Measurements from ENCODE around the gene TENM4.

Gene TENM4

GRCh38 chr11:79174045-79175008 is 266.5 kb downstream of the TENM4 start:
- no peak for DNase-seq (ENCODE audit: low read depth in 3 of 3)

GRCh38 chr11:79173615-79174014 is 267.2 kb downstream of the TENM4 start:
- no peak for DNase-seq (ENCODE audit: low read depth in 3 of 3)

DNA sequence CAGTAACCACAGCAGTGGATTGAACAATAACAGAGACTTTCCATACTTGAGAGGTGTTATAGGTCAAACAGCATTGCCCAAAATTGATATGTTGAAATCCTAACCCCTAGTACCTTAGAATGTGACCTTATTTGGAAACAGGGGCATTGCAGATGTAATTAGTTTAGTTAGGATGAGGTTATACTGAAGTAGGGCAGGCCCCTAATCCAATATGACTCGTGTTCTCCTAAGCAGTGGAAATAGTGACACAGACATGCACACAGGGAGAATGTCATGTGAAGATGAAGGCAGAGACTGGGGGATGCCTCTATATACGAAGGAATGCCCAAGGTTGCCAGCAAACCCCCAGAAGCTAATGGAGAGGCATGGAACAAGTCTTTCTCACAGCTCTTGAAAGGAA is 270.5 kb downstream of the TENM4 start:
- DNase-seq (ENCODE audit: low read depth in 3 of 3): no peak

DNA sequence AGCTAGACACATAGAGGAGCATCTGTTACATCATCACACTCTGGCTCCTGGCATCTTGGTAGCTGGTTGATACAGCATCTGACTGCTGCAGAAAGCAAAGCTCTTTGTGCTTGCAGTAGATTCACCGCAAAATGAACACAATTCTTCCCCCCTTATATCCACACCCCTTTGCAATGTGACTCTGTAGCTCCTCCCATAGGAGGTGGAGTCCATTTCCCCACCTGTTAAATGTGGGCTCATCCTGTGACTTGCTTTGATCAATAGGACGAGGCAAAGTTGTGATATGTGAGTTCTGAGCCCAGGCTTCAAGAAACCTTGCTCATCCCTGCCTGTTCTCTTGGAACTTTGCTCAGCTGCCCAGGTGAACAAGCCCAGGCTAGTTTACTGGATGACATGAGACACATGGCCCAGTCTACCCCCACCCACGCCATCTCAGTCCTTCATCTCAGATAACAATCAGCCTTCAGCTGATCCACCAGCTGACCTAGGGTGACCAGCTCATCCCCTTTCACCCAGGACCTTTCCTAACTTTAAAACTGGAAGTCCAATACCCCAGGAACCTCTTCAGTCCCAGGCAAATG is 272.2 kb downstream of the TENM4 start:
- DNase-seq (ENCODE audit: low read depth in 3 of 3): no peak

- DNase-seq (ENCODE audit: low read depth in 3 of 3): no peak
Observed at GRCh38 chr11:79167510-79168188, 273.2 kb downstream of the TENM4 start.

GRCh38 chr11:79165908-79166307 is 274.9 kb downstream of the TENM4 start:
- DNase-seq (ENCODE audit: low read depth in 3 of 3): no peak

GRCh38 chr11:79160791-79161403 is 279.9 kb downstream of the TENM4 start:
- no peak for DNase-seq (ENCODE audit: low read depth in 3 of 3)

DNA sequence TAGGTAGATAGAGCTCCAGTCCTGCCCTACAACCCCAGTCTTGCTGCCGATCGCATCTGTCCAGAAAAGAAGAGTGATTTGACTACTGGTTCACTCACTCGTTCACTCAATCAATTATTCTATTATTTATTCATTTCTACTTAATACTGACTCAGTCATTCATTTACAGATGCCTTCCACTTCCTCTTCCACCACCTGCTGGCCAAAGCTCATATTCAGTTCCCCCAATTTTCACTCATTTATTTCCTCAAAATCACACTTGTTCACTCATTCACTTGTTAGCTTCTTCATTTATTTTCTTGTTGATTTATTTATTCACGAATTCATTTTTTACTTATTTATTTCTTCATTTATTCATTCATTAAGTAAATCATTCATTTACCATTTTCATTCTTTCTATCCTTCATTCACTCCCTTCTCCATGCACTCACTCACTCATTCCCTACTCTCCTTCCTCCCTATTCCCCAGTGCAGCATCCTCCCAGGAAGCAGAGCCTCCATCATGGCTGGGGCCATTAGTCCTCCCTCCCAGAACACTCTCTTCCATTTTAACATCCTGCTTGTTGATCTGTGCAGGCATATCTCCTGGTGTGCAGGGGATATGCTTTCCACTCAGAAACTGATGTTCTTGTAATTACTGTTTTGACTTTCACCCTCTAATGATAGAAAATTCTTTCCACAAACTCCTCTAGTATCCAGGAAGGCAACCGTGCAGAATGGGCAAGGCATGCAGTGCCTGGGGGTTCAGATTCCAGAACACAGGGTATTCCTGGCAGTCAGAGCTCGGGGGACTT is 281.0 kb downstream of the TENM4 start:
- no peak for DNase-seq (ENCODE audit: low read depth in 3 of 3)

DNA sequence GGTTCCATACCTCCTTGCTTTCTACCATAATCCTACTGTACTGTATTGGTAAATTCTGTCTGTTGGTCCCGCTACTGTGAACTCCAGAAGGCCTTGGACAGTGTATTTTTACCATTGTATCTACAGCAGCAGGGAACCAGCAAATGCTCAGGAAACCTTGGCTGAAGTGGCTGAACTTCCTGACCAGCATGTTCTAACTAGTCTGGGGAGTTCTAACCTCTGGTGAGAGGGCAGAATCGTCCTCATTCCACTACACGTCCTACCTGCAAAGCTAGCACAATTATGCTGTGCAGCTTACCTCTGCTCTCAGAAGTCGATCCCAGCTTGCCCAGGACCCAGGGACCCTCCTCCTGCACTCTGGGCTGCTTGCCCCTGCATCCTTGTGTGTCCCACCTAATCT is 283.1 kb downstream of the TENM4 start:
- no peak for DNase-seq (ENCODE audit: low read depth in 3 of 3)

- DNase-seq (ENCODE audit: low read depth in 3 of 3): no peak
Observed at GRCh38 chr11:79156031-79156430, 284.8 kb downstream of the TENM4 start.

- DNase-seq (ENCODE audit: low read depth in 3 of 3): no peak
Observed at GRCh38 chr11:79155237-79155636, 285.6 kb downstream of the TENM4 start.

GRCh38 chr11:79152511-79152910 is 288.3 kb downstream of the TENM4 start:
- DNase-seq (ENCODE audit: low read depth in 3 of 3): no peak

- no peak for DNase-seq (ENCODE audit: low read depth in 3 of 3)
Observed at GRCh38 chr11:79151396-79151795, 289.4 kb downstream of the TENM4 start.

DNA sequence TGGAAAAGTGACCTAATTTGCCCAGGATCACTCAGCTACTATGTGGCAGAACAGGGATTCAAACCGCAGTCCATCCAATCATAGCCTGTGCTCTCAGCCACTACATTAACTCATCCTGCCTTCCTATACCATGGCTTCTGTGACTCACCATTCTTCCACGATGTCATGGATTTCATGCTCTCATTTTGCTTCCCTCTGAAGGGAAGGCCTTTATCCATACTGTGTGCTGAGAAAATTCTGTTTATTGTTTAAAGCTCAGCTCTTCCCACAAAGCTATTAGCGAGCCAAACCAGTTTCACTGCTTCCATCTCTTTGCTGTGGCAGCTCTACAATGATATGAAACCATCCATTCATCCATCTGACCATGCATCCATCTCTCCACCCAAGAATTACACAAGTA is 289.9 kb downstream of the TENM4 start:
- DNase-seq (ENCODE audit: low read depth in 3 of 3): no peak

DNA sequence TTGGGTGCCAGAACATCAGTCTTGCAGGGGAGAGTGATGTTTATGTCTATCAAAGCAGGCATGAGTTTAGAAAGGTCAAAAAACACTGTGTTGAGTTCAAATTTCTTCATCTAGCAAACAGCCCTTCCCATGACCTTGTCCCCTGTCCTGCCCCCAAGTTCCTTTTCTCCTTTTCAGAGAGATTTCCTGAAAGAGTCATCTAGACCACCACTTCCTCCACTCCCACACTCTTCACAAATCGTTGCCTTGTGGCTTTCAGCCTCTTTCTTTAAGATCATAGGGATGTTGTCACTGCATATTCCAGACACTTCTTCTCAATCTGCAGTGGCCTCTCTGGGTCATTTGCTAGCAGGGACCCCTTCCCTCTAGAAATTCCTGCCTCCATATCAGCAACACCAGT is 290.5 kb downstream of the TENM4 start:
- no peak for DNase-seq (ENCODE audit: low read depth in 3 of 3)

DNA sequence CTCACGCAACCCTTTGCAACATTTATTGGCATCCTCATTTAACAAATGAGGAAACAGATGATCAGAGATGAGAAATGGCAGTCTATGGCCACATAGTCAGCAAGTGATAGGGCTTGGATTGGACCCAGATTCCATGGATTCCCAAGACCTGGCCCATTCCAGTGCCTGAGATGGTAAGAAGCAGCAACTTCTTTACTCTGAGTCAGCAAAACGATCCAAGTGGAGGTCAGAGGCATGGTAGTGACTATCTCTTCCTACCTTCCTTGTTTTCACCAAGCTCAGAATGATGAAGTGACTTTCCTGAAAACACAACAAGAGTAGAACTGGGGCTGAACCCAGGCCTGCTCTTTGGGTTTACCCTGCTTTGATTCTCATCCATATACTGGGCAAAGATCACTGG is 293.1 kb downstream of the TENM4 start:
- DNase-seq (ENCODE audit: low read depth in 3 of 3): no peak

DNA sequence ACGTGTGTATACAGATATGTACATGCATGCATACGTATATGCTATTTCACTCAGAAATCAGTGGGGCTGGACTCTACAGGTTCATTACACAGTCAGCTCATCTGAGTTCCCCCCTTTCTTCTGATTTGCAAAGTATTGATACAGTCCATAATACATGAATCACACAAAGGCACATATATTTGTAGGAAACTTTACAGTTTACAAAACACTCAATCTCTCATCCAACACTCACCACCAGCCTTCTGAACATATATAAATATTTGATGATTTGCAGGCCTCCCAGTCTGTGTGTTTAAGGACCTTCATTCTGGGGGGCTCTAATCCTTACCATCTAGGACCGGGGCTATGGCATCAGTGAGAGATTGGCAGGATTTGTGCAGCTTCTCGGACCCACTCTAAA is 293.8 kb downstream of the TENM4 start:
- no peak for DNase-seq (ENCODE audit: low read depth in 3 of 3)

GRCh38 chr11:79139900-79140299 is 300.9 kb downstream of the TENM4 start:
- no peak for DNase-seq (ENCODE audit: low read depth in 3 of 3)

DNA sequence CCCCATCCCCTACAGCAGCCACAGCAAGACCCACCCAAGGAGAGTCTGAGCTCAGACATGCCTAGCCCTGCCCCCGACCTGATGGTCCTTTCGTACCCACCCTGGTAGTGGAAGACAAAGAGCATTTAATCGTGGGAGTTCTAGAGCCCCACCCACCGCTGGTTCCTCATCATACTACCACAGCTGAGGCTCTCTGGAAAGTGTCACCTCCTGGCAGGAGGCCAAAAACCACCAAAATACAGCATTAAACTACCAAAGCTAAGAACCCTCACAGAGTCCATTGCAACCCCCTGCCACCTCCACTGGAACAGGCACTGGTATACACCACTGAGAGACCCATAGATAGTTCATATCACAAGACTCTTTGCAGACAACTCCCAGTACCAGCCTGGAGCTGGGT is 311.1 kb downstream of the TENM4 start:
- no peak for DNase-seq (ENCODE audit: low read depth in 3 of 3)

GRCh38 chr11:79128291-79128690 is 312.5 kb downstream of the TENM4 start:
- no peak for DNase-seq (ENCODE audit: low read depth in 3 of 3)

- DNase-seq (ENCODE audit: low read depth in 3 of 3): no peak
Observed at GRCh38 chr11:79122759-79123158, 318.1 kb downstream of the TENM4 start.

Data from stimulated activated CD4-positive, alpha-beta T cell treated with anti-CD3 and anti-CD28 coated beads, TNF-alpha, amount 100 ng/mL, for 24 hours (primary cell).